ENCODE measurements around the gene FOXF1.

DNA sequence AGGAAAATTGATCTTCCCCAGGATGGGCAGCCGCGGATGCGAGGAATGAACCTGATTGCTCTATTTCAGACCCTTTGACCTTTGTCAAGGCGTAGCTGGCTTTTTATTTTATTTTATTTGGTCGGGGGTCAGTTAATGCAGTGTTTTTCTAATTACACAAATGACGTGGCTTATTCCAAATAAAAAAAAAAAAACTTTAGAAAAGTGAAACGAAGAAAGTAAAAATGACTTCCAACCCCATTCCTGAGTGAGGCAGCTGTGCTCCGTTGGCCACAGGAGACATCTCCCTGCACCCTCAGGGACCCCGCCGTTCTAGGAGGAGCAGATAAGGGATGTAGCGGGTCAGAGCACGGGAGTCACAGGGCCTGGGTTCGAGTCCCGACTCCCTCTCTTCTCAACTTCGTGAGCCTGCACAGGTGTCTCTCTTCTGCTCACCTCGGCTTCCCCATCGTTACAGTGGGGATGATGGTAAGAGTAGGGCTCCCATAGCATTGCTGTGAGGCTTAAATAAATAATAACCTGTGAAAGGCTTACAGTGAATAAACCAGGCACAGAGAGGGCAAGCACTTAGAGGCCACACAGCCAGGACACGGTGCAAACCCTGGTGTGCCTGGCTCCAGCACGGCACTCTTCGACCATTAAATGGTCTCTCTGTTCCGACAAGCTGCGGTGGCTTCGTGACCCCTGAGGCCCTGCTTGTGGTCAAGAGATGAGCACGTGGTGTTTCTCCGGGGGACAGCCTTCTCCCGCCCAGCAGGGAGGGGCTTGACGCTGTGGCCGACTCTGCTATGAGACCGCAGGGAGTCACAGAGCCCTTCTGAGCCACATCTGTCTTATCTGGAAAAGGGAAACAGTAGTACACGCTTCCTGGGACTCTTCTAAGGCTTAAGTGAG is 10.2 kb downstream of the FOXF1 start:
- TF ChIP-seq MXI1 (IDR thresholded peaks at IDR 0.05; ENCODE audit: low read depth, low read length) (no peak), POLR2AphosphoS5 (IDR thresholded peaks at IDR 0.05; ENCODE audit: control insufficient read depth, insufficient read depth, low read depth, low read length) (no peak), RB1 (IDR thresholded peaks at IDR 0.05; ENCODE audit: low read depth) (no peak)

All from K562 (cell line).